Cardiac muscle cell (in vitro differentiated cells and primary cell): ENCODE results near the gene TRMT11. TPM values are rescaled to one million over a fixed set of nuclear protein-coding genes. Genes with fewer than 3 reads are reported as not detected.

ENCODE experiments used
- DNase-seq, 2 donors: peaks; one replicate each; pipeline versions ENCODE4 v3.0.0 to v3.0.0-alpha.2; 2010 to 2017; ENCODE audit warnings: low read depth in 1 of 2, low spot score in 1 of 2
- H3K27ac ChIP-seq: fragments of 200-600 bp; sonication (generic); 2 replicates; pipeline ENCODE4 v1.5.1; 2016
- H3K27me3 ChIP-seq: fragments of 200-600 bp; sonication (generic); 2 replicates; pipeline ENCODE4 v1.6.0; 2016; ENCODE audit warnings: control low read depth
- H3K36me3 ChIP-seq: fragments of 200-600 bp; sonication (generic); 2 replicates; pipeline ENCODE4 v1.5.1; 2016; ENCODE audit warnings: control low read depth
- H3K4me1 ChIP-seq: fragments of 200-600 bp; sonication (generic); 2 replicates; pipeline ENCODE4 v1.8.1; 2017; ENCODE audit warnings: low read depth, mild to moderate bottlenecking, mixed run types
- H3K4me3 ChIP-seq: fragments of 200-600 bp; sonication (generic); 2 replicates; pipeline ENCODE4 v1.5.1; 2016; ENCODE audit warnings: mild to moderate bottlenecking
- H3K9me3 ChIP-seq: fragments of 200-600 bp; sonication (generic); 2 replicates; pipeline ENCODE4 v1.5.1; 2017; ENCODE audit warnings: low read depth, mild to moderate bottlenecking, control low read depth
- CTCF ChIP-seq: IDR thresholded peaks from 2 replicates; pipeline ENCODE4 v1.5.1; 2012; ENCODE audit warnings: low read depth, mild to moderate bottlenecking, low read length
- polyA plus RNA-seq: library from polyadenylated mRNA; unstranded; fragments of >200 nt; fragmentation: Nextera tagmentation; extraction: Ambion mirVana; gene quantifications from 2 replicates; pipeline ENCODE4 v1.2.1, GENCODE V29; 2016
- total RNA-seq: library from RNA; depleted of rRNA; stranded (reverse); fragments of >200 nt; gene quantifications from 2 replicates; pipeline ENCODE4 v1.2.3, GENCODE V29; 2016

TRMT11 gene
- total and polyA plus RNA-seq, 2 experiments from 2014 or later: 46.5 to 68.6 TPM

GRCh38 chr6:126066053-126067048 is 80.0 kb downstream of the TRMT11 start:
- no peaks in the 10 kb centered on the region for H3K27me3 ChIP-seq
- TF ChIP-seq CTCF: no peak
- no peaks in the 10 kb centered on the region for H3K36me3 ChIP-seq
- H3K4me1 ChIP-seq: peaks cover 13% of the 10 kb centered on the region
- DNase-seq: peak in 1 of 2 donors; percentile 46
- no peak overlapping the region for H3K27ac ChIP-seq
- H3K9me3 ChIP-seq: no peaks in the 10 kb centered on the region
- H3K4me3 ChIP-seq: no peak overlapping the region

- no peaks in the 10 kb centered on the region for H3K36me3 ChIP-seq
- H3K4me1 ChIP-seq: peaks cover 13% of the 10 kb centered on the region
- H3K27ac ChIP-seq: no peak overlapping the region
- no peaks in the 10 kb centered on the region for H3K27me3 ChIP-seq
- DNase-seq: no peak
- no peak for TF ChIP-seq CTCF
- no peaks in the 10 kb centered on the region for H3K9me3 ChIP-seq
- no peak overlapping the region for H3K4me3 ChIP-seq
These were observed 80.7 kb downstream of the TRMT11 start for GRCh38 chr6:126067073-126067472.

- DNase-seq: peak in 1 of 2 donors; percentile 46
- no peaks in the 10 kb centered on the region for H3K9me3 ChIP-seq
These were observed 83.1 kb downstream of the TRMT11 start for GRCh38 chr6:126069449-126069848.

GRCh38 chr6:126071000-126071647 is 84.8 kb downstream of the TRMT11 start:
- Histone ChIP-seq H3K27ac (no peak overlapping the region), H3K27me3 (no peaks in the 10 kb centered on the region), H3K4me3 (no peak overlapping the region), H3K36me3 (no peaks in the 10 kb centered on the region), H3K9me3 (no peaks in the 10 kb centered on the region), H3K4me1 (no peaks in the 10 kb centered on the region)
- DNase-seq: no peak
- no peak for TF ChIP-seq CTCF

More at GRCh38 chr6:126069449-126069848, 83.1 kb downstream of the TRMT11 start:
- TF ChIP-seq CTCF: no peak
- Histone ChIP-seq H3K27me3 (no peaks in the 10 kb centered on the region), H3K36me3 (no peaks in the 10 kb centered on the region), H3K27ac (no peak overlapping the region), H3K4me1 (peaks cover 8% of the 10 kb centered on the region), H3K4me3 (no peak overlapping the region)

GRCh38 chr6:126072172-126072571 is 85.8 kb downstream of the TRMT11 start:
- Histone ChIP-seq H3K36me3 (no peaks in the 10 kb centered on the region), H3K4me1 (no peaks in the 10 kb centered on the region), H3K9me3 (no peaks in the 10 kb centered on the region), H3K4me3 (no peak overlapping the region), H3K27ac (no peak overlapping the region), H3K27me3 (no peaks in the 10 kb centered on the region)
- no peak for TF ChIP-seq CTCF
- DNase-seq: no peak
